CD4-positive, alpha-beta T cell (primary cell): ENCODE data around the gene CRIP2. TPM values are rescaled to one million over a fixed set of nuclear protein-coding genes. Genes with fewer than 3 reads are reported as not detected.
A peak's percentile ranks its signal among the peaks of the same experiment; 100 is the strongest.

ENCODE experiments used
- ATAC-seq: fragments of 200-7000 bp; cut with Tn5 transposase; one replicate; pipeline ENCODE4 v1.10.0; 2022; ENCODE audit warnings: mild to moderate bottlenecking; ENCODE audit not compliant: poor library complexity
- CTCF ChIA-PET: fragments of 350-600 bp; sonication (Branson Sonifier 250); formaldehyde crosslinking; loops from one replicate; lab custom pipeline; 2021; ENCODE audit warnings: antibody characterized with exemption, inconsistent platforms; lab: Charles Lee
- POLR2A ChIA-PET: fragments of 350-600 bp; sonication (Branson Sonifier 250); formaldehyde crosslinking; loops from one replicate; lab custom pipeline; 2021; ENCODE audit warnings: antibody characterized with exemption, inconsistent platforms; lab: Charles Lee
- DNase-seq, 14 experiments: peaks; one replicate each; pipeline ENCODE4 v3.0.0-alpha.2; 2013 to 2020; ENCODE audit warnings: mixed read lengths in 2 of 14
- H3K27ac ChIP-seq, 2 donors: one replicate each; pipeline versions ENCODE4 v1.5.1 to v1.7.0; 2013; ENCODE audit warnings: low read length in 2 of 2, low read depth in 1 of 2, mild to moderate bottlenecking in 1 of 2
- H3K27me3 ChIP-seq, 2 experiments: 1 replicate in 1 of 2; 2 replicates in 1 of 2; pipeline versions ENCODE4 v1.6.1 to v1.7.0; 2013; ENCODE audit warnings: low read length in 2 of 2, control low read depth in 1 of 2, mild to moderate bottlenecking in 1 of 2, moderate library complexity in 1 of 2; ENCODE audit not compliant: insufficient read depth in 2 of 2, control insufficient read depth in 1 of 2
- H3K36me3 ChIP-seq: one replicate; pipeline ENCODE4 v1.6.1; 2013; ENCODE audit warnings: low read length, control low read depth; ENCODE audit not compliant: insufficient read depth
- H3K4me1 ChIP-seq: one replicate; pipeline ENCODE4 v1.6.1; 2013; ENCODE audit warnings: low read length, control low read depth; ENCODE audit not compliant: insufficient read depth
- H3K4me3 ChIP-seq: one replicate; pipeline ENCODE4 v1.5.1; 2013; ENCODE audit warnings: mild to moderate bottlenecking, low read length, moderate library complexity
- H3K9me3 ChIP-seq, 2 experiments: 1 replicate in 1 of 2; 2 replicates in 1 of 2; pipeline versions ENCODE4 v1.6.1 to v1.7.0; 2013; ENCODE audit warnings: low read length in 2 of 2, mild to moderate bottlenecking in 2 of 2, control low read depth in 1 of 2, moderate library complexity in 1 of 2; ENCODE audit not compliant: control insufficient read depth in 1 of 2, insufficient read depth in 1 of 2
- H3K27ac Mint-ChIP-seq: one replicate; pipeline ENCODE4 v1.8.0; 2020; ENCODE audit warnings: mixed read lengths
- H3K27me3 Mint-ChIP-seq: one replicate; pipeline ENCODE4 v1.8.0; 2021; ENCODE audit warnings: mixed read lengths
- H3K36me3 Mint-ChIP-seq: one replicate; pipeline ENCODE4 v1.8.0; 2021; ENCODE audit warnings: low read depth, mixed read lengths
- H3K4me1 Mint-ChIP-seq: one replicate; pipeline ENCODE4 v1.8.0; 2021; ENCODE audit warnings: low read depth, mixed read lengths
- H3K4me3 Mint-ChIP-seq: one replicate; pipeline ENCODE4 v1.8.0; 2020; ENCODE audit warnings: mild to moderate bottlenecking, mixed read lengths
- H3K9me3 Mint-ChIP-seq: one replicate; pipeline ENCODE4 v1.8.0; 2020; ENCODE audit warnings: mixed read lengths
- intact Hi-C, 2 experiments: fragments of 100-400 bp; cut with DNase I in 1 of 2; cut with micrococcal nuclease in 1 of 2; formaldehyde crosslinking; loops; one replicate each; pipeline versions ENCODE4 v1.15.1 to v1.9.0; 2023 to 2025; cut with DNase I, micrococcal nuclease
- total RNA-seq, 174 experiments: library from RNA in 2 of 174; stranded (reverse) in 2 of 174; gene quantifications; one replicate each; pipeline ENCODE4 v1.2.3 and lab custom pipeline; 2021 to 2026
- TF ChIP-seq, protein P1 (sequence below): fragments of 200-600 bp; IDR thresholded peaks from one replicate; pipeline ENCODE4 v1.8.0; 2022; ENCODE audit warnings: antibody characterized with exemption, mild to moderate bottlenecking

The CRIP2 gene
- total RNA-seq, 2 experiments from 2014 or later: 62.5 to 68.3 TPM

DNA sequence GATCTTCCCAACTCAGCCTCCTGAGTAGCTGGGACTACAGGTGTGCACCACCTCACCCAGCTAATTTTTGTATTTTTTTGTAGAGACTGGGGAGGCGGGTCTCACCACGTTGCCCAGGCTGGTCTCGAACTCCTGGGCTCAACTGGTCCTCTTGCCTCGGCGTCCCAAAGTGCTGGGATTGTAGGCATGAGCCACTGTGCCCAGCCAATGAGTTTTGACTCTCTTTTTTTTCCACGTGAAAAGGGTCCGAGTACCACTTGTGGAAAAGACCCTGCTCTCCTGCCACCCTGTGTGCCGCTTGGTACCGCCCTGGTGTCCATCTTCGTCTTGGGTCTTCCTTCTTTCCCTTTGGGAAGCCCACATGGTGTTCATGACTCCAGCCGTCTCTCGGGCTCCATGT is 34.0 kb downstream of the CRIP2 start:
- no peak overlapping the region for H3K4me3 Mint-ChIP-seq
- Histone ChIP-seq H3K36me3 (no peaks in the 10 kb centered on the region), H3K27me3 (peaks cover 14 to 17% of the 10 kb centered on the region in 2 experiments), H3K4me3 (no peak overlapping the region), H3K4me1 (no peaks in the 10 kb centered on the region), H3K27ac (no peak overlapping the region), H3K9me3 (no peaks in the 10 kb centered on the region)
- no peak overlapping the region for H3K27ac Mint-ChIP-seq
- ATAC-seq (no peak), DNase-seq (peak in 1 of 14 experiments; percentile 17)
- POLR2A ChIA-PET: no interaction called here
- H3K9me3 Mint-ChIP-seq: no peaks in the 10 kb centered on the region
- H3K27me3 Mint-ChIP-seq: peaks cover 31% of the 10 kb centered on the region
- TF ChIP-seq, protein P1, sequence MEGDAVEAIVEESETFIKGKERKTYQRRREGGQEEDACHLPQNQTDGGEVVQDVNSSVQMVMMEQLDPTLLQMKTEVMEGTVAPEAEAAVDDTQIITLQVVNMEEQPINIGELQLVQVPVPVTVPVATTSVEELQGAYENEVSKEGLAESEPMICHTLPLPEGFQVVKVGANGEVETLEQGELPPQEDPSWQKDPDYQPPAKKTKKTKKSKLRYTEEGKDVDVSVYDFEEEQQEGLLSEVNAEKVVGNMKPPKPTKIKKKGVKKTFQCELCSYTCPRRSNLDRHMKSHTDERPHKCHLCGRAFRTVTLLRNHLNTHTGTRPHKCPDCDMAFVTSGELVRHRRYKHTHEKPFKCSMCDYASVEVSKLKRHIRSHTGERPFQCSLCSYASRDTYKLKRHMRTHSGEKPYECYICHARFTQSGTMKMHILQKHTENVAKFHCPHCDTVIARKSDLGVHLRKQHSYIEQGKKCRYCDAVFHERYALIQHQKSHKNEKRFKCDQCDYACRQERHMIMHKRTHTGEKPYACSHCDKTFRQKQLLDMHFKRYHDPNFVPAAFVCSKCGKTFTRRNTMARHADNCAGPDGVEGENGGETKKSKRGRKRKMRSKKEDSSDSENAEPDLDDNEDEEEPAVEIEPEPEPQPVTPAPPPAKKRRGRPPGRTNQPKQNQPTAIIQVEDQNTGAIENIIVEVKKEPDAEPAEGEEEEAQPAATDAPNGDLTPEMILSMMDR: no peak
- H3K36me3 Mint-ChIP-seq: no peaks in the 10 kb centered on the region
- CTCF ChIA-PET: no interaction called here
- no peaks in the 10 kb centered on the region for H3K4me1 Mint-ChIP-seq
- intact Hi-C loops: no loop called here

DNA sequence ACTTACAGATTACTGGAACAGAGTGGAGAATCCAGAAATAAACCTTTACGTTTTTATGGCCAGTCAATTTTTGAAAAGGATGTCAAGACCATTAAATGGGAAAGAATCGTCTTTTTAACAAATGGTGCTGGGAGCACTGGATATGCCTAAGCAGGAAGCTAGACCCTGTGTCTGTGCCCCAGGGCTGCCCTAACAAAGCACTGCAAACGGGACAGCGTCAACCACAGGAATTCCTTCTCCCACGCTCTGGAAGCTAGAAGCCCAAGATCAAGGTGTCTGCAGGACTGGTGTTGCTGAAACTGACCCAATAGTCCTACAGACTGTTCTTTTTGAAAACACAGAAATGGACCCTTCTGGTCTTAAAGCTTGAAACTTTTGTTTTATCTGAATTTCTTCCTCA is 42.5 kb downstream of the CRIP2 start:
- TF ChIP-seq, protein P1: no peak
- Mint-ChIP-seq H3K27ac (no peak overlapping the region), H3K4me1 (no peaks in the 10 kb centered on the region), H3K4me3 (no peak overlapping the region), H3K27me3 (peaks cover 56% of the 10 kb centered on the region), H3K36me3 (no peaks in the 10 kb centered on the region), H3K9me3 (no peaks in the 10 kb centered on the region)
- intact Hi-C loops: loop anchor here in 1 of 2 experiments (5.0 kb wide), 1 partner anchor 85 kb away; no protein-coding TSS in a partner anchor
- ATAC-seq (no peak), DNase-seq (peak in 1 of 14 experiments; percentile 14)
- no peaks in the 10 kb centered on the region for H3K4me1 ChIP-seq
- no peaks in the 10 kb centered on the region for H3K36me3 ChIP-seq
- ChIA-PET POLR2A (no interaction called here), CTCF (no interaction called here)
- H3K9me3 ChIP-seq: no peaks in the 10 kb centered on the region
- H3K27me3 ChIP-seq: peaks cover 11 to 21% of the 10 kb centered on the region in 2 experiments
- H3K4me3 ChIP-seq: no peak overlapping the region
- H3K27ac ChIP-seq: no peak overlapping the region

DNA sequence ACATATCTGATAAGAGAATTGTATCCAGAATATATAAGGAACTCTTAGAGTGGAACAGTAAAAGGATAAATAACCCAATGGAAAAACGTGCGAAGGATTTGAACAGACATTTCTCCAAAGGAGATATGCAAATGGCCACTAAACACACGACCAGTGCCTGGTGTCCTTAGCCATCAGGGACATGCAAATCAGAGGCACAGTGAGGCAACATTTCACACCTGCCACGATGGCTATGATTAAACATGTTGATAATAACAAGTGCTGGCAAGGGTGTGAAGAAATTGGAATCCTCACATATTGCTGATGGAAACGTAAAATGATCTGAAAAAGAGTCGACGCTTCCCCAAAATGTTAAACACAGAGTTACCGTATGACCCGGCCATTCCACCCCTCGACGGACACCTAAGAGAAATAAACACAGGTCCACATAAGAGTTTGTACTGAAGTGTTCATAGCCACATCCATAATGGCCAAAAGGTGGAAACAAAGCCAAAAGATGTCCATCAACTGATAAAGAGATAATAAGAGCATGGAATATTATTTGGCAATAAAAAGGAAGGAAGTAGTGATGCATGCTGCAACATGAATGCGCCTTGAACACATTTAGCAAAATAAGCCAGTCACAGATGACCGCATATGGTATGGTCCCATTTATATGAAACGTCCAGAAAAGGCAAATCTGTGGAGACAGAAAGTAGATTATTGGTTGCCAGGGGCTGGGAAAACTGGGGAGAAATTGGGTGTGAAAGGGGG is 45.5 kb downstream of the CRIP2 start:
- Histone ChIP-seq H3K4me1 (no peaks in the 10 kb centered on the region), H3K27me3 (peaks cover 8 to 13% of the 10 kb centered on the region in 2 experiments), H3K9me3 (no peaks in the 10 kb centered on the region), H3K36me3 (no peaks in the 10 kb centered on the region), H3K4me3 (no peak overlapping the region), H3K27ac (no peak overlapping the region)
- H3K27ac Mint-ChIP-seq: no peak overlapping the region
- intact Hi-C loops: loop anchor here in 1 of 2 experiments (5.0 kb wide), 1 partner anchor 88 kb away; no protein-coding TSS in a partner anchor
- TF ChIP-seq, protein P1: no peak
- no peaks in the 10 kb centered on the region for H3K4me1 Mint-ChIP-seq
- ATAC-seq (no peak), DNase-seq (no peak)
- H3K27me3 Mint-ChIP-seq: peaks cover 57% of the 10 kb centered on the region
- no peaks in the 10 kb centered on the region for H3K9me3 Mint-ChIP-seq
- H3K4me3 Mint-ChIP-seq: no peak overlapping the region
- ChIA-PET POLR2A (no interaction called here), CTCF (no interaction called here)
- no peaks in the 10 kb centered on the region for H3K36me3 Mint-ChIP-seq
